ENCODE measurements around the gene RBBP5.

Gene RBBP5

DNA sequence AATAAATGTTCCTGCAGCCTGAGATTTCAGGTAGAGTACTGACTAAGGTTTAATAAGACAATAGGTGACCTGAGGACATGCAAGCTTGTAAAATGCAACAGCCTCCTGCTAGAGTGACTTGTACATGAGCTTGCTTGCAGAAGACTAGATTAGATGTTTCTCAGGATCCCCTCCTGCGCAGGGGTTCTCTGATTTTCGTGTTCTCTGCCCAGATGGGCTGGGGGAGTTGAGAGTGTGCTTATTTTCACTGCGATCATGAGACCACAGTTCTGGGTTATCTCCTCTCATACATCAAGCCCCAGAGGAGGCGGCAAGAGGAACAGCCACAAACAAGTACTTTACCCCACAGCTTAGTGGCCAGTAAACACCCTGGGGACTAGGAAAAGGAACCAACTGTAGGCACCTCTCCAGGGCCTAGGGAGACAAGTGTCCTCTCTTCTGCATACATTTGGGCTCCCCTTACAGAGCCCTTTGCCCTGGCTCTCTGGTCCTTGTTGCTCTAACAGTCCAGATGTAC, 45.5 kb downstream of the RBBP5 start:
- Histone ChIP-seq H3K4ac (ENCODE audit: low read depth in 1 of 2, low read length in 2 of 2) (no peak overlapping the region), H3K79me1 (replicated peaks; ENCODE audit: low read length, poor library complexity, severe bottlenecking) (no peaks in the 10 kb centered on the region), H2BK120ac (ENCODE audit: low read depth, low read length) (no peak overlapping the region), H2BK12ac (ENCODE audit: low read length in 2 of 2) (no peak overlapping the region), H3K4me2 (ENCODE audit: low read length, poor library complexity, severe bottlenecking) (no peak overlapping the region), H3K18ac (ENCODE audit: low read depth in 1 of 2, low read length in 2 of 2) (no peak overlapping the region), H4K8ac (ENCODE audit: low read length) (no peak overlapping the region), H3K23ac (ENCODE audit: low read length in 2 of 2) (no peak overlapping the region), H2AFZ (ENCODE audit: low read depth, low read length) (no peak overlapping the region), H3K27ac (ENCODE audit: low read length, poor library complexity, severe bottlenecking) (no peak overlapping the region), H3K14ac (ENCODE audit: low read length in 2 of 2) (no peak overlapping the region), H3K9me3 (ENCODE audit: control insufficient read depth, low read length) (no peaks in the 10 kb centered on the region), H3K4me1 (ENCODE audit: control insufficient read depth, insufficient read depth, low read depth, low read length) (peaks cover 6% of the 10 kb centered on the region), H2BK15ac (ENCODE audit: low read depth, poor library complexity, severe bottlenecking) (no peak overlapping the region), H2AK5ac (ENCODE audit: low read length, severe bottlenecking) (no peak overlapping the region), H3K4me3 (ENCODE audit: insufficient read depth in 1 of 2, low read depth in 1 of 2, low read length in 2 of 2) (no peak overlapping the region), H3K27me3 (ENCODE audit: control insufficient read depth in 1 of 2, insufficient read depth in 1 of 2, low read length in 2 of 2) (no peaks in the 10 kb centered on the region), H3K36me3 (ENCODE audit: control insufficient read depth in 1 of 2, insufficient read depth in 2 of 2, low read depth in 1 of 2, low read length in 2 of 2) (no peaks in the 10 kb centered on the region), H4K91ac (ENCODE audit: low read length) (no peak overlapping the region), H3K9ac (ENCODE audit: low read length) (no peak overlapping the region), H2BK5ac (ENCODE audit: low read depth, low read length, poor library complexity, severe bottlenecking) (no peak overlapping the region)
- 95% methylated on average over 4 of the region's 4 CpGs for WGBS
- DNase-seq = no peak

GRCh38 chr1:205075642-205076155, 46.1 kb downstream of the RBBP5 start:
- Histone ChIP-seq H3K9ac (ENCODE audit: low read length) (no peak overlapping the region), H3K14ac (ENCODE audit: low read length in 2 of 2) (no peak overlapping the region), H4K91ac (ENCODE audit: low read length) (no peak overlapping the region), H3K4me1 (ENCODE audit: control insufficient read depth, insufficient read depth, low read depth, low read length) (peaks cover 6% of the 10 kb centered on the region), H3K27me3 (ENCODE audit: control insufficient read depth in 1 of 2, insufficient read depth in 1 of 2, low read length in 2 of 2) (no peaks in the 10 kb centered on the region), H3K4me2 (ENCODE audit: low read length, poor library complexity, severe bottlenecking) (no peak overlapping the region), H2BK120ac (ENCODE audit: low read depth, low read length) (no peak overlapping the region), H3K27ac (ENCODE audit: low read length, poor library complexity, severe bottlenecking) (no peak overlapping the region), H3K4ac (ENCODE audit: low read depth in 1 of 2, low read length in 2 of 2) (no peak overlapping the region), H2BK12ac (ENCODE audit: low read length in 2 of 2) (no peak overlapping the region), H2AK5ac (ENCODE audit: low read length, severe bottlenecking) (no peak overlapping the region), H2BK5ac (ENCODE audit: low read depth, low read length, poor library complexity, severe bottlenecking) (no peak overlapping the region), H3K23ac (ENCODE audit: low read length in 2 of 2) (no peak overlapping the region), H3K18ac (ENCODE audit: low read depth in 1 of 2, low read length in 2 of 2) (no peak overlapping the region), H2AFZ (ENCODE audit: low read depth, low read length) (no peak overlapping the region), H3K4me3 (ENCODE audit: insufficient read depth in 1 of 2, low read depth in 1 of 2, low read length in 2 of 2) (no peak overlapping the region), H2BK15ac (ENCODE audit: low read depth, poor library complexity, severe bottlenecking) (no peak overlapping the region), H4K8ac (ENCODE audit: low read length) (no peak overlapping the region), H3K79me1 (replicated peaks; ENCODE audit: low read length, poor library complexity, severe bottlenecking) (no peaks in the 10 kb centered on the region), H3K36me3 (ENCODE audit: control insufficient read depth in 1 of 2, insufficient read depth in 2 of 2, low read depth in 1 of 2, low read length in 2 of 2) (no peaks in the 10 kb centered on the region), H3K9me3 (ENCODE audit: control insufficient read depth, low read length) (no peaks in the 10 kb centered on the region)
- DNase-seq = no peak
- 66% methylated on average over 7 of the region's 7 CpGs for whole genome bisulfite sequencing

- no peak overlapping the region for H3K9ac ChIP-seq (ENCODE audit: low read length)
- H3K23ac ChIP-seq (ENCODE audit: low read length in 2 of 2) = no peak overlapping the region
- no peak overlapping the region for H2AFZ ChIP-seq (ENCODE audit: low read depth, low read length)
- no peak overlapping the region for H3K27ac ChIP-seq (ENCODE audit: low read length, poor library complexity, severe bottlenecking)
- no peak overlapping the region for H2BK15ac ChIP-seq (ENCODE audit: low read depth, poor library complexity, severe bottlenecking)
- H2BK120ac ChIP-seq (ENCODE audit: low read depth, low read length) = no peak overlapping the region
- H2BK5ac ChIP-seq (ENCODE audit: low read depth, low read length, poor library complexity, severe bottlenecking) = no peak overlapping the region
- H3K27me3 ChIP-seq (ENCODE audit: control insufficient read depth in 1 of 2, insufficient read depth in 1 of 2, low read length in 2 of 2) = no peaks in the 10 kb centered on the region
- H2AK5ac ChIP-seq (ENCODE audit: low read length, severe bottlenecking) = no peak overlapping the region
- H4K8ac ChIP-seq (ENCODE audit: low read length) = no peak overlapping the region
- no peaks in the 10 kb centered on the region for H3K79me1 ChIP-seq (replicated peaks; ENCODE audit: low read length, poor library complexity, severe bottlenecking)
- H3K4ac ChIP-seq (ENCODE audit: low read depth in 1 of 2, low read length in 2 of 2) = no peak overlapping the region
- H3K4me3 ChIP-seq (ENCODE audit: insufficient read depth in 1 of 2, low read depth in 1 of 2, low read length in 2 of 2) = no peak overlapping the region
- 82% methylated on average over 5 of the region's 7 CpGs for WGBS
- H3K36me3 ChIP-seq (ENCODE audit: control insufficient read depth in 1 of 2, insufficient read depth in 2 of 2, low read depth in 1 of 2, low read length in 2 of 2) = no peaks in the 10 kb centered on the region
- H4K91ac ChIP-seq (ENCODE audit: low read length) = no peak overlapping the region
- no peak for DNase-seq
- H3K18ac ChIP-seq (ENCODE audit: low read depth in 1 of 2, low read length in 2 of 2) = no peak overlapping the region
- H3K9me3 ChIP-seq (ENCODE audit: control insufficient read depth, low read length) = no peaks in the 10 kb centered on the region
- peaks cover 6% of the 10 kb centered on the region for H3K4me1 ChIP-seq (ENCODE audit: control insufficient read depth, insufficient read depth, low read depth, low read length)
- no peak overlapping the region for H3K14ac ChIP-seq (ENCODE audit: low read length in 2 of 2)
- H2BK12ac ChIP-seq (ENCODE audit: low read length in 2 of 2) = no peak overlapping the region
- H3K4me2 ChIP-seq (ENCODE audit: low read length, poor library complexity, severe bottlenecking) = no peak overlapping the region
Measured at GRCh38 chr1:205074513-205074912, 47.3 kb downstream of the RBBP5 start.

DNA sequence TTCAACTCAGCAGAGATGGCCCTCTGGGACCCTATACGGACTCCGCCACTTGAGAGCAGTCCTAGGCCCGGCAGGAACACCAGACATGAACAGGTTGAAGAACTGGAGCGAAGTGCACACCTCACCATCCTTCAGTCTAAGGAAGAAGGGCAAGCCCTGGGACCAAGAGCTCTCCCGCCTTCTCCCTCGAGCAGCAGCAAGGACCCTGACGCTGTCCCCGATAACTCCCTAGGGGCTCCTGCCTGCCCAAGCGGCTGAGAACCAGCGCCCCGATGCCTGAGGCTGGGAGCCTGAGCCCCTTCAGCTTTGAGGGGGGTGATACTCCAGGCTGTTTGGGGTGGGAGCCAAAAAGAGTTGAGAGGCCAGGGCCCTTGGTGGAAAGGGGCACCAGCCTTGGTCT, 47.7 kb downstream of the RBBP5 start:
- WGBS = 92% methylated on average over 11 of the region's 11 CpGs
- Histone ChIP-seq H2AK5ac (ENCODE audit: low read length, severe bottlenecking) (no peak overlapping the region), H3K9me3 (ENCODE audit: control insufficient read depth, low read length) (no peaks in the 10 kb centered on the region)

More for the DNA sequence above, 47.7 kb downstream of the RBBP5 start:
- no peak overlapping the region for H3K27ac ChIP-seq (ENCODE audit: low read length, poor library complexity, severe bottlenecking)
- no peaks in the 10 kb centered on the region for H3K36me3 ChIP-seq (ENCODE audit: control insufficient read depth in 1 of 2, insufficient read depth in 2 of 2, low read depth in 1 of 2, low read length in 2 of 2)
- H2BK12ac ChIP-seq (ENCODE audit: low read length in 2 of 2) = no peak overlapping the region
- H3K79me1 ChIP-seq (replicated peaks; ENCODE audit: low read length, poor library complexity, severe bottlenecking) = no peaks in the 10 kb centered on the region
- no peak overlapping the region for H2BK120ac ChIP-seq (ENCODE audit: low read depth, low read length)
- H3K9ac ChIP-seq (ENCODE audit: low read length) = no peak overlapping the region
- H2BK15ac ChIP-seq (ENCODE audit: low read depth, poor library complexity, severe bottlenecking) = no peak overlapping the region
- no peak overlapping the region for H4K8ac ChIP-seq (ENCODE audit: low read length)
- H3K18ac ChIP-seq (ENCODE audit: low read depth in 1 of 2, low read length in 2 of 2) = no peak overlapping the region
- no peak for DNase-seq
- no peak overlapping the region for H2BK5ac ChIP-seq (ENCODE audit: low read depth, low read length, poor library complexity, severe bottlenecking)
- H3K4me1 ChIP-seq (ENCODE audit: control insufficient read depth, insufficient read depth, low read depth, low read length) = peaks cover 6% of the 10 kb centered on the region
- H3K4ac ChIP-seq (ENCODE audit: low read depth in 1 of 2, low read length in 2 of 2) = no peak overlapping the region
- H4K91ac ChIP-seq (ENCODE audit: low read length) = peak overlapping the region; percentile 29
- no peak overlapping the region for H3K14ac ChIP-seq (ENCODE audit: low read length in 2 of 2)
- peaks cover 0 to 4% of the 10 kb centered on the region in 2 experiments for H3K27me3 ChIP-seq (ENCODE audit: control insufficient read depth in 1 of 2, insufficient read depth in 1 of 2, low read length in 2 of 2)
- no peak overlapping the region for H2AFZ ChIP-seq (ENCODE audit: low read depth, low read length)
- H3K23ac ChIP-seq (ENCODE audit: low read length in 2 of 2) = no peak overlapping the region
- no peak overlapping the region for H3K4me3 ChIP-seq (ENCODE audit: insufficient read depth in 1 of 2, low read depth in 1 of 2, low read length in 2 of 2)
- no peak overlapping the region for H3K4me2 ChIP-seq (ENCODE audit: low read length, poor library complexity, severe bottlenecking)
